Retinal pigment epithelial cell (primary cell): ENCODE measurements around the gene PIEZO1.

Source experiments
- DNase-seq: peaks from one replicate; pipeline ENCODE4 v3.0.0-alpha.2; 2010; ENCODE audit warnings: low read depth
- H3K4me3 ChIP-seq: 2 replicates; pipeline ENCODE4 v1.5.1; 2011; ENCODE audit warnings: mild to moderate bottlenecking, low read length, control low read depth, moderate library complexity
- TF ChIP-seq, protein P1 (sequence below): conservative IDR thresholded peaks from 2 replicates; pipeline ENCODE4 v1.5.1; 2011; ENCODE audit warnings: low read depth, low read length, control low read depth, inconsistent platforms

PIEZO1 gene

GRCh38 chr16:88697831-88698615 is 87.0 kb downstream of the PIEZO1 start:
- no peak for DNase-seq
- H3K4me3 ChIP-seq, result no peak overlapping the region
- TF ChIP-seq, protein P1, sequence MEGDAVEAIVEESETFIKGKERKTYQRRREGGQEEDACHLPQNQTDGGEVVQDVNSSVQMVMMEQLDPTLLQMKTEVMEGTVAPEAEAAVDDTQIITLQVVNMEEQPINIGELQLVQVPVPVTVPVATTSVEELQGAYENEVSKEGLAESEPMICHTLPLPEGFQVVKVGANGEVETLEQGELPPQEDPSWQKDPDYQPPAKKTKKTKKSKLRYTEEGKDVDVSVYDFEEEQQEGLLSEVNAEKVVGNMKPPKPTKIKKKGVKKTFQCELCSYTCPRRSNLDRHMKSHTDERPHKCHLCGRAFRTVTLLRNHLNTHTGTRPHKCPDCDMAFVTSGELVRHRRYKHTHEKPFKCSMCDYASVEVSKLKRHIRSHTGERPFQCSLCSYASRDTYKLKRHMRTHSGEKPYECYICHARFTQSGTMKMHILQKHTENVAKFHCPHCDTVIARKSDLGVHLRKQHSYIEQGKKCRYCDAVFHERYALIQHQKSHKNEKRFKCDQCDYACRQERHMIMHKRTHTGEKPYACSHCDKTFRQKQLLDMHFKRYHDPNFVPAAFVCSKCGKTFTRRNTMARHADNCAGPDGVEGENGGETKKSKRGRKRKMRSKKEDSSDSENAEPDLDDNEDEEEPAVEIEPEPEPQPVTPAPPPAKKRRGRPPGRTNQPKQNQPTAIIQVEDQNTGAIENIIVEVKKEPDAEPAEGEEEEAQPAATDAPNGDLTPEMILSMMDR, result peak; percentile 50

DNA sequence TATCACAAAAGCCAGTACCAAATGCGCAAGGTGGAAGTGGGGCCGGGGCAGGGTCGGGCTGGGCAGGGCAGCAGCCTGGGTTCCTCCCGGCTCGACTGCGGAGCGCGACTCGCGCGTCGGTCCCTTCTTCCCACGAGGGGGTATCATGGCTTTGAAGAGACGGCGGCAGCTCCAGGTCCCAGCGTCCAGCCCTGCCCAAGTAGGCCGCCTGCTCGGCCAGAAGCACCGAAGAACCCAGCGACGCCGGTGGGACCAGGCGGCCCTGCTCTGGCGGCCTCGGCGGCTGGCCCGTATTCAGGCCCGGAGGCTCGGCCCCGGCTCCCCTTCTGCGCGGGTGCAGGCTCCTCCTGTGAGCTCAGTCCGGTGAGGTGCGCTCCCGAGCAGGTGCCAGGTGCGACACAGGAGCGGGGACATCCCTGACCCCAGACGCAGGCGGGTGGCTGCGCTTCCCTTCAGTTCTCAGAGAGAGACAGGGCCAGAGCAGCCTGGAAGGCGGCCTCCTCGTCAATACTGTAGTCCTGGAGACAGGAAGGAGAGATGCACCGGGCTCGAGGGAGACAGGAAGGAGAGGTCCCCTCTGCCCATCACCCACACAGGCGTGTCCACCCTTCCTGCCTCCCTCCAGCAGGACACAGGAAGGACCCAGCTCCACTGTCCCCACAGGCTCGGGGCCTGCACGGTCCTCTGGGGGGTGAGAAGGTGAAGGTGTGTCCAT is 87.7 kb downstream of the PIEZO1 start:
- no peak overlapping the region for H3K4me3 ChIP-seq
- TF ChIP-seq, protein P1, result no peak

DNA sequence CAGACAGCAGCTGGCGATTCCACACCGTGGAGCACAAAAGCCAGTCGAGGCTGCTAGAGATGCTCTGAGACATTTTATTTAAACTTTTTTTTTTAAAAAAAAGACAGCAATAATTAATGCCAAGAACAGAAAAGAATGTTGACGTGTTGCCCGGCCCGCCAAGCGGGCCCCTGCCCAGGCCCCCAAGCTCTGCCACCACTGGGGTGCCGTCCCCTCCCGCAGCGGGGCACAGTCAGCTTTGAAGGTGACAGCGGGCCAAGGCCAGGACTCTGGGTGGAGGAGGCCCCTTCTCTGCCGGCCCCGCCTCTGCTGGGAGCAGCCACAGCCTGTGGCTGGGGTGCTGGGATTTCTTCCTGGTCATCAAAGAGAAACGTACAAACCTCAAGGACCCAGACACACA is 88.6 kb downstream of the PIEZO1 start:
- DNase-seq, result no peak

More for the DNA sequence above, 87.7 kb downstream of the PIEZO1 start:
- no peak for DNase-seq

DNA sequence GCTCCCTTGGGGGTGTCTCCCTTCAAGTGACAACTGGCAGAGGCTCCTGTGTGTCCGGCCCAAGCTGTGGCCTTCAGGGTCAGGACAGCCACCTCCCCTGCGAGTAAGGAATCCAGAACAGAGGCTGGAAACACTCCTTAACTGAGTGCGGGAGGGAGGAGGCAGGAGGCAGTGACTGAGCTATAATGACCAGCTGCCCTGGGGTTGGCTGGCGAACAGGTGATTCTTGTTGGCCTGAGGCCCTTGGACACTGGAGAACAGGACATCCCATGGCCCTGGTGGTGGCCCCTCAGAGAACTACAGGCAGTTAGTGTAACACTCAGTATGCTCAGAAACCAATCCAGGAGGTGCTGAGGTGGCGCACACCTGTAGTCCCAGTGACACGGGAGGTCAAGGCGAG is 89.3 kb downstream of the PIEZO1 start:
- TF ChIP-seq, protein P1, result no peak
- H3K4me3 ChIP-seq, result no peak overlapping the region
- DNase-seq, result no peak

More for the DNA sequence above, 88.6 kb downstream of the PIEZO1 start:
- no peak overlapping the region for H3K4me3 ChIP-seq
- TF ChIP-seq, protein P1, result no peak

- TF ChIP-seq, protein P1, result no peak
- no peak overlapping the region for H3K4me3 ChIP-seq
- DNase-seq, result no peak
These were observed 89.8 kb downstream of the PIEZO1 start for GRCh38 chr16:88695218-88695617.

- DNase-seq, result no peak
- H3K4me3 ChIP-seq, result no peak overlapping the region
- TF ChIP-seq, protein P1, result no peak
These were observed 90.6 kb downstream of the PIEZO1 start for GRCh38 chr16:88694221-88695087.
